ENCODE results near the gene RFX1. TPM values are rescaled to one million over a fixed set of nuclear protein-coding genes. Genes with fewer than 3 reads are reported as not detected.

Gene RFX1
- total RNA-seq, 4 donors from 2014 or later: 6.8 to 13.2 (median 10.1) TPM

DNA sequence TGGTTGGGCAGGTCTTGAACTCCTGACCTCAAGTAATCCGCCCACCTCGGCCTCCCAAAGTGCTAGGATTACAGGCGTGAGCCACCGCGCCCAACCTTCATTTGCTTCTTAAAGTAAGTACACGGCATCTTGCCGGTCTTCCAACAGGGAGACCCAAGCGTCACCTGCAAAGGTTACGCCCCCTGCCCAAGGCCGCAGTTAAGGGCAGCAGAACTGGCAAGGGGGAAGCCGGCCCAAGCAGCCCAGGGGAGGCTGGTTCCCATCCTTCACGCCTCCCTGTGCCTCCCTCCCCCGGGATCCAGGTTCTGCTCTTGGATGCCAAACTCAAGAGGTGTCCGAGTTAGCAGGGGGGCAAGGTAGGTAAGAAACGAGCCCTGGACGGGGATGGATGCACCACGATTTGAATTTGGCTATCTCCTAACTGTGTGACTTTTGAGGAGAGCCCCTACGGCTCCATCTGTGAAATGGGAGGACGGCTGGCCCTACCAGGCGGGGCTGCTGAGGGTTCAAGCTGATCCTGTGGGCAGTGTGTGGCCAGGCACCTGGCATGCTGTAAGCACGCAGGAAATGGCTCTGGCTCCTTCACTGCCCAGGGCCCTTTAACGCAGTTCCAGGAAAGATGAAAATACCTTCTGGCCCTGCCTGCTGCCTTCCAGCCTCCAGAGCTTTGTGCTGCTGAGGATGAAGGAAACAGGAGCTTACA is 9.0 kb downstream of the RFX1 start:
- WGBS: 90% methylated on average over 20 of the region's 22 CpGs
- Histone ChIP-seq H3K4me1 (peaks cover 16% of the 10 kb centered on the region), H3K9me3 (no peaks in the 10 kb centered on the region), H3K4me3 (no peak overlapping the region), H3K27ac (no peak overlapping the region), H3K27me3 (no peaks in the 10 kb centered on the region), H3K36me3 (peaks cover 10% of the 10 kb centered on the region)
- DNase-seq (ENCODE audit: low spot score in 2 of 2): no peak
- TF ChIP-seq POLR2AphosphoS5 (IDR thresholded peaks at IDR 0.05) (no peak), EP300 (IDR thresholded peaks at IDR 0.05) (no peak), POLR2A (IDR thresholded peaks at IDR 0.05) (no peak)
- TF ChIP-seq, protein P1, sequence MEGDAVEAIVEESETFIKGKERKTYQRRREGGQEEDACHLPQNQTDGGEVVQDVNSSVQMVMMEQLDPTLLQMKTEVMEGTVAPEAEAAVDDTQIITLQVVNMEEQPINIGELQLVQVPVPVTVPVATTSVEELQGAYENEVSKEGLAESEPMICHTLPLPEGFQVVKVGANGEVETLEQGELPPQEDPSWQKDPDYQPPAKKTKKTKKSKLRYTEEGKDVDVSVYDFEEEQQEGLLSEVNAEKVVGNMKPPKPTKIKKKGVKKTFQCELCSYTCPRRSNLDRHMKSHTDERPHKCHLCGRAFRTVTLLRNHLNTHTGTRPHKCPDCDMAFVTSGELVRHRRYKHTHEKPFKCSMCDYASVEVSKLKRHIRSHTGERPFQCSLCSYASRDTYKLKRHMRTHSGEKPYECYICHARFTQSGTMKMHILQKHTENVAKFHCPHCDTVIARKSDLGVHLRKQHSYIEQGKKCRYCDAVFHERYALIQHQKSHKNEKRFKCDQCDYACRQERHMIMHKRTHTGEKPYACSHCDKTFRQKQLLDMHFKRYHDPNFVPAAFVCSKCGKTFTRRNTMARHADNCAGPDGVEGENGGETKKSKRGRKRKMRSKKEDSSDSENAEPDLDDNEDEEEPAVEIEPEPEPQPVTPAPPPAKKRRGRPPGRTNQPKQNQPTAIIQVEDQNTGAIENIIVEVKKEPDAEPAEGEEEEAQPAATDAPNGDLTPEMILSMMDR (IDR thresholded peaks at IDR 0.05): no peak

DNA sequence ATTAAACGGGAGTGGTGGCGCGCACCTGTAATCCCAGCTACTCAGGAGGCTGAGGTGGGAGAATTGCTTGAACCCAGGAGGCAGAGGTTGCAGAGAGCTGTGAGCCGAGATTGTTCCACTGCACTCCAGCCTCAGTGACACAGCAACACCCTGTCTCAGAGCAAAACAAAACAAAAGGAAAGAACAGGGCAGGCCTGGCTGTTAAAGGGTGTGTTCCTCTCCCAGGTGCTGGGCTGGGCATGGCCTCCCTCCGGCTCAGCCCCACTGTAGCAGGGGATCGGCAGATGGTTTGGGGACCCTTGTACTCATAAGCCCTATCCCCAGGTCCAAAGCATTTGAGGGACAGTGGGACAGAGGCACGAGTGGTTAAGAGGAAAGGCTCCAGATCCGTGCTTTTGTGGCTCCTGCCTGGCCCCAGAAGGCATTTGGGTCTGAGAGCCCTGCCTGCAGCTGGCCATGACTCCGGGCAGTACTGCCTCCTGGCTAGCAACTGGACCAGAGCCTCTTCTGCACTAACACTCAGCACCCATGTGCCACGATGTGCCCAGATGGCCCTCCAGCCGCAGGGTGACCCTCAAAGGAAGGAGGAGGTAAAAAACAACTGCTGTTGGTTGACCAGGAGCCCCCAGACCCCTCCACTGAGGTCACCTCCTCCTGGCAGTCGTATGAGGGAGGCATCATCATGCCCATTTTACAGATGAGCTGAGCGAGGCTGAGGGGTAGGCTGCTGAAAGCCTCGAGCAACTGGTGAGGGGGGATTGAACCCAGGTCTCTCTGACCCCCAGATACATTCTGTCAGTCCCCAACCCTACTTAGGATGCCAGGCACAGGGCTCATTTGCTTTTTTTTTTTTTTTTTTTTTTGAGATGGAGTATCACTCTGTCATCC is 10.0 kb downstream of the RFX1 start:
- no peak overlapping the region for H3K27ac ChIP-seq

DNA sequence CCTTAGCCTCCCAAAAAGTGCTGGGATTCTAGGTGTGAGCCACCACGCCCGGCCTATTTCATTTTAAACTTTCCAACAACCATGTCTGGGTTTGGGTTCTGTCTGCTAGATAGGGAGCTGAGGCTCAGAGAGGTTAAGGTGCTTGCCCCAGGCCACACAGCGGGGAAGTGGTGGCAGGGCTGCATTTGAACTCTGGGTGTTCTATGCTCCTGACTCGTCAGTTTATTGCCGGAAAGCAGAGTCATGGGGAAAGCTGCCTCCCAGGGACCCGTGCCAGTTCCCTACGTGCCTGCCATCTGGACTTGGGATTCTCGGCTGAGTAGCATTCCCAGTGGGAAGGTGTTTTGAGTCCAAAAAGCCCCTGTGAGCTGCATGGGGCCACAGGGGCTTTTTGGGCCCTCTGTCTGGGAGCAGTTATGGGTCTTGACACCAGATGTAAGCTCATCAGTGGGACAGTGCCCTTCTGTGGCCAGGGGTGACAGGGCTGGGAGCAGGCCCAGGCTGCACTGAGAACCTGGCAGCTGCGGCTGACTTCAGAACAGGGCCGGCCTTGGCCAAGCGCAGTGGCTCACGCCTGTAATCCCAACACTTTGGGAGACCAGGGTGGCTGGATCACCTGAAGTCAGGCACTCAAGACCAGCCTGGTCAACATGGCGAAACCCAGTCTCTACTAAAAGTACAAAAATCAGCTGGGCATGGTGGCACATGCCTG is 10.9 kb downstream of the RFX1 start:
- Histone ChIP-seq H3K9me3 (no peaks in the 10 kb centered on the region), H3K27me3 (no peaks in the 10 kb centered on the region), H3K27ac (no peak overlapping the region), H3K4me1 (peaks cover 8% of the 10 kb centered on the region), H3K36me3 (peaks cover 10% of the 10 kb centered on the region), H3K4me3 (no peak overlapping the region)
- no peak for TF ChIP-seq POLR2AphosphoS5 (IDR thresholded peaks at IDR 0.05)
- TF ChIP-seq POLR2A (IDR thresholded peaks at IDR 0.05): no peak
- no peak for TF ChIP-seq EP300 (IDR thresholded peaks at IDR 0.05)
- TF ChIP-seq, protein P1 (IDR thresholded peaks at IDR 0.05): no peak
- WGBS: 87% methylated on average over 9 of the region's 13 CpGs
- no peak for DNase-seq (ENCODE audit: low spot score in 2 of 2)

More for the DNA sequence above, 10.0 kb downstream of the RFX1 start:
- Histone ChIP-seq H3K27me3 (no peaks in the 10 kb centered on the region), H3K4me1 (peaks cover 16% of the 10 kb centered on the region), H3K9me3 (no peaks in the 10 kb centered on the region), H3K36me3 (peaks cover 10% of the 10 kb centered on the region), H3K4me3 (no peak overlapping the region)
- DNase-seq (ENCODE audit: low spot score in 2 of 2): no peak
- TF ChIP-seq POLR2A (IDR thresholded peaks at IDR 0.05) (no peak), EP300 (IDR thresholded peaks at IDR 0.05) (no peak), POLR2AphosphoS5 (IDR thresholded peaks at IDR 0.05) (no peak)
- TF ChIP-seq, protein P1 (IDR thresholded peaks at IDR 0.05): no peak
- 92% methylated on average over 9 of the region's 14 CpGs for WGBS

DNA sequence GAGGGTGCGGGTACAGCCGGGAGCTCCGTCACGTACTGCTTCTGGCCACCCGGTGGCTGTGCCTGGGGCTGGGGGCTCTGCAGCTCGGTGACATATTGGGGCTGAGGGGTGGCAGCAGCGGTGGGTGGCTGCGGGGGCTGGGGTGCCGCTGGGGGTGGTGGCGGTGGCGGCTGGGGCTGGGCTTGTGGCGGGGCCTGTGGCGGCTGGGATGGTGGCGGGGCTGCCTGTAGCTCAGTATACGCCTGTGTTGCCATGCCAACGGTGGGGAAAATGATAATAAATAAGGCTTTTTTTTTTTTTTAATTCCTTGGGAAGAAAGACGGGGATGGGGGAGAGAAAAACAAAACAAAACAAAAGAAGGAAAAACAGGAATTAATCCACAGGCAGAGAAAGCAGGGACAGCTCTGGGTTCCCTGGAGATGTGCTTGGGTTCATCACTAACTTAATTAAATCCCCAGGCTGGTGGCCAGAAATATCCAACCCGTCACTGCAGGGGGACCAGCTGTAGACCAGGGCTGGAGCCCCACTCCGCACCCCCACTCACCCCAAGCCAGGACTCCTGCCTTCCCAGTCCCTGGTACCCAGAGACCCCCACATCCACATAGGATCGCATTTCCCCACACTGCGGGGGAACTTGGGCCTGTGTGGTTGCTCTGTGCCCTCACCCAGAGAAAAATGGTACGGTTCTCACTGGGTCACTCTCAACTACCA is 12.4 kb downstream of the RFX1 start:
- WGBS: 92% methylated on average over 22 of the region's 22 CpGs
- no peaks in the 10 kb centered on the region for H3K27me3 ChIP-seq
- H3K36me3 ChIP-seq: peaks cover 10% of the 10 kb centered on the region
- no peak overlapping the region for H3K4me3 ChIP-seq
- no peaks in the 10 kb centered on the region for H3K9me3 ChIP-seq
- TF ChIP-seq POLR2AphosphoS5 (IDR thresholded peaks at IDR 0.05): no peak
- TF ChIP-seq EP300 (IDR thresholded peaks at IDR 0.05): no peak
- H3K4me1 ChIP-seq: peaks cover 6% of the 10 kb centered on the region
- no peak overlapping the region for H3K27ac ChIP-seq
- no peak for DNase-seq (ENCODE audit: low spot score in 2 of 2)

DNA sequence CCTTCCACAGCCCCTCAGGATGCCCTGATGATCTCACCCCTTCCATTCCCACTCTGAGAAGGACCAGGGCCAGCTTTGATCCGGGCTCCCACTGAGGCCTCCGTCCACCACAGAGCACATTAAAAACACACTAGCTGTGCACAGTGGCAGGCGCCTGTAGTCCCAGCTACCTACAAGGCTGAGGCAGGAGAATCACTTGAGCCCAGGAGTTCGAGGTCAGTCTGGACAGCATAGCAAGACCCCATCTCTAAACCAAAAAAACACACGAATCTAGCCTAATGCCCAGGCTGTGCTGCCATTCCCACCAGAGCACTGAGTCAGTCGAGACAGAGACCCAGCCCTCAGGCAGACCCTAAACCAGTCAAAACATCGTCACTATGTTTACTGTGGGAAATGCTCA is 14.1 kb downstream of the RFX1 start:
- TF ChIP-seq POLR2AphosphoS5 (IDR thresholded peaks at IDR 0.05) (no peak), EP300 (IDR thresholded peaks at IDR 0.05) (no peak), POLR2A (IDR thresholded peaks at IDR 0.05) (no peak)
- TF ChIP-seq, protein P1 (IDR thresholded peaks at IDR 0.05): no peak
- peaks cover 13% of the 10 kb centered on the region for H3K4me1 ChIP-seq
- DNase-seq (ENCODE audit: low spot score in 2 of 2): no peak
- H3K36me3 ChIP-seq: peaks cover 10% of the 10 kb centered on the region
- H3K4me3 ChIP-seq: no peak overlapping the region
- no peaks in the 10 kb centered on the region for H3K9me3 ChIP-seq
- 94% methylated on average over 7 of the region's 7 CpGs for WGBS
- H3K27me3 ChIP-seq: no peaks in the 10 kb centered on the region
- H3K27ac ChIP-seq: no peak overlapping the region

Data from suprapubic skin (tissue), 4 donors.